ENCODE measurements around the gene NPHS1. TPM values are rescaled to one million over a fixed set of nuclear protein-coding genes. Genes with fewer than 3 reads are reported as not detected.

Gene NPHS1
- total RNA-seq, result 0.30 and 0.36 TPM in 2 replicates
- polyA plus RNA-seq, result 0.15 and 0.76 TPM in 2 replicates

- no peaks in the 10 kb centered on the region for H3K36me3 ChIP-seq (replicated peaks; ENCODE audit: insufficient read depth, low read depth)
- H4K20me1 ChIP-seq (ENCODE audit: insufficient read depth, poor library complexity, severe bottlenecking), result no peaks in the 10 kb centered on the region
- H3K4me1 ChIP-seq (ENCODE audit: insufficient read depth), result peaks cover 7% of the 10 kb centered on the region
- no peak within 1 kb of the TSS for H3K27ac ChIP-seq
- TF ChIP-seq CTCF (IDR thresholded peaks at IDR 0.05; ENCODE audit: poor library complexity) (no peak), EZH2phosphoT487 (IDR thresholded peaks at IDR 0.05; ENCODE audit: low read depth, severe bottlenecking, unreplicated experiment) (no peak), EZH2 (IDR thresholded peaks at IDR 0.05; ENCODE audit: borderline replicate concordance) (no peak)
- H3K4me3 ChIP-seq, result no peak within 1 kb of the TSS
- no peaks in the 10 kb centered on the region for H3K9me2 ChIP-seq (replicated peaks; ENCODE audit: insufficient read depth)
- H2AFZ ChIP-seq, result no peak within 1 kb of the TSS
- peaks cover 45% of the 10 kb centered on the region for H3K27me3 ChIP-seq
- peak; percentile 38 for DNase-seq (ENCODE audit: low spot score)
- H3K9me3 ChIP-seq (ENCODE audit: low read depth), result no peaks in the 10 kb centered on the region
- H3K79me2 ChIP-seq, result no peaks in the 10 kb centered on the region
- no peak within 1 kb of the TSS for H3K4me2 ChIP-seq
- WGBS (ENCODE audit: low lambda C conversion rate, missing lambda C conversion rate), result 58% methylated on average over 8 of the region's 9 CpGs
Measured at GRCh38 chr19:35852029-35852780, at the start of gene NPHS1. NPHS1 (minus strand) TSS chr19:35852504; CDS start chr19:35851837, 667 bp downstream.

- Histone ChIP-seq H2AFZ (peak overlapping the region; percentile 96), H3K9me3 (ENCODE audit: low read depth) (no peaks in the 10 kb centered on the region), H3K4me2 (peak overlapping the region; percentile 98), H3K36me3 (replicated peaks; ENCODE audit: insufficient read depth, low read depth) (no peaks in the 10 kb centered on the region), H3K4me3 (no peak overlapping the region), H4K20me1 (ENCODE audit: insufficient read depth, poor library complexity, severe bottlenecking) (no peaks in the 10 kb centered on the region), H3K79me2 (peaks cover 15% of the 10 kb centered on the region), H3K27ac (peak overlapping the region; percentile 92), H3K9me2 (replicated peaks; ENCODE audit: insufficient read depth) (no peaks in the 10 kb centered on the region), H3K27me3 (no peaks in the 10 kb centered on the region), H3K4me1 (ENCODE audit: insufficient read depth) (peaks cover 6% of the 10 kb centered on the region)
- WGBS (ENCODE audit: low lambda C conversion rate, missing lambda C conversion rate), result 57% methylated on average over 2 of the region's 2 CpGs
- DNase-seq (ENCODE audit: low spot score), result peak; percentile 43
- TF ChIP-seq EZH2phosphoT487 (IDR thresholded peaks at IDR 0.05; ENCODE audit: low read depth, severe bottlenecking, unreplicated experiment) (no peak), CTCF (IDR thresholded peaks at IDR 0.05; ENCODE audit: poor library complexity) (no peak), EZH2 (IDR thresholded peaks at IDR 0.05; ENCODE audit: borderline replicate concordance) (no peak)
Measured at GRCh38 chr19:35901055-35901644, 48.8 kb upstream of the NPHS1 start.

GRCh38 chr19:35899547-35900214 is 47.4 kb upstream of the NPHS1 start:
- no peak for TF ChIP-seq CTCF (IDR thresholded peaks at IDR 0.05; ENCODE audit: poor library complexity)
- no peak for TF ChIP-seq EZH2phosphoT487 (IDR thresholded peaks at IDR 0.05; ENCODE audit: low read depth, severe bottlenecking, unreplicated experiment)
- no peak for TF ChIP-seq EZH2 (IDR thresholded peaks at IDR 0.05; ENCODE audit: borderline replicate concordance)
- Histone ChIP-seq H3K9me2 (replicated peaks; ENCODE audit: insufficient read depth) (no peaks in the 10 kb centered on the region), H4K20me1 (ENCODE audit: insufficient read depth, poor library complexity, severe bottlenecking) (no peaks in the 10 kb centered on the region), H3K27ac (peak overlapping the region; percentile 92), H3K79me2 (peaks cover 15% of the 10 kb centered on the region), H3K4me3 (peak overlapping the region; percentile 76), H2AFZ (peak overlapping the region; percentile 96), H3K27me3 (no peaks in the 10 kb centered on the region), H3K4me1 (ENCODE audit: insufficient read depth) (peaks cover 6% of the 10 kb centered on the region), H3K36me3 (replicated peaks; ENCODE audit: insufficient read depth, low read depth) (no peaks in the 10 kb centered on the region), H3K9me3 (ENCODE audit: low read depth) (no peaks in the 10 kb centered on the region), H3K4me2 (peak overlapping the region; percentile 98)
- WGBS (ENCODE audit: low lambda C conversion rate, missing lambda C conversion rate), result 0% methylated on average over 16 of the region's 43 CpGs
- DNase-seq (ENCODE audit: low spot score), result peak; percentile 91
